Measurements from ENCODE around the gene CBX4.

Gene CBX4

DNA sequence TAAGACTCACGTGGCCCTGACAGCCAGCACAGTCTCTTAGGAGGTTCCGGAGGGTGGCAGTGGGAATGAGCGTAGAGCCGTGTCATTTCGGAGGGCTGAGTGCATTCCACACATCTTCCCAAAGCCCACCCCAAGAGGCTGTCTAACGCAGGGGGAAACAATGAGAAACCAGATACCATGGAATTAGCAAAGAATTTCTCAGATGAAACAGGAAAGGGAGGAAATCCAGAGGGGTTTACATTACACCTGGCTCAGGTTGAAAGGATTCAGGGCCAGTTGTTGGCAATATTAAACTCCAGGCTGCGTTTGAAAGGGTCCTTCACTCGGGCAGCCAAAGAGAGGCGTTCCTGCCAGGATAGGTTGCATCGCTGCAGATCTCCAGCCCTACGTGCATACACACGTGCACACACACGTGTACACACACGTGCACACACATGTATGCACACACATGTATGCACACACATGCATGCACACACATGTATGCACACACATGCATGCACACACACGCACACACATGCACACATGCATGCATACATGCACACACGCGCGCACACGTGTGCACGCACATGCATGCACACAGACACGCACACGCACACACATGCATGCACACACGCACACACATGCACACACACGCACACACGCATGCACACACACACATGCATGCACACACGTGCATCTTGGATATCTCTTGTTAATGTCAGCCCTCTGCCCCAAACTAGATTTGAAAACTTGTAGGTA, 12.2 kb downstream of the CBX4 start:
- no peak for DNase-seq

GRCh38 chr17:79826204-79826680, 13.0 kb downstream of the CBX4 start:
- DNase-seq, result no peak

- no peak for DNase-seq
Measured at GRCh38 chr17:79825580-79825921, 13.7 kb downstream of the CBX4 start.

- DNase-seq, result no peak
Measured at GRCh38 chr17:79824893-79825579, 14.2 kb downstream of the CBX4 start.

- DNase-seq, result no peak
Measured at GRCh38 chr17:79824234-79824633, 15.0 kb downstream of the CBX4 start.

DNA sequence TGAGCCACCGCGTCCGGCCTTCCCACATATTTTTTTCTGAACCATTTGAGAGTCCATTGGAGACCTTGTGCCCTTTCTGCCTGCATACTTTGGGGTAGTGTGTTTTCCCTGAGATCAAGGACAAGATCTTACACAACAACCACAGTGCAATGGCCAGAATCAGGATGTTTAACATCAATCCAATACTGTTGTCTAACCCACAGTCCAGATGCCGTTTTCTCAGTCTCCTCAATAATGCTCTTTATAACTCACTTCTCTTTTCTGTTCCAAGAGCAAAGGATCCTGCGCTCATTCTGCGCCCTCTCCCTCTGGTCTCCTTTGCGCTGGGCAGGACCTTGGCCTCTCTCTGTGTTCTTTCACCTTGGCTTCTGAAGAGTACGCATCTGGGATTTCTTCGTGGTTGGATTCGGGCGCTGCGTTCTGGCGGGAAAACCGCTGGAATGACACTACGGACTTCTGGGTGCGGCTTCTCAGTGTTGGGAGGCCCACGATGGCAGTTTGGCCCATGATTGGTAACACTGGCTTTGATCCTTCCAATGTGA, 16.6 kb downstream of the CBX4 start:
- DNase-seq, result no peak

DNA sequence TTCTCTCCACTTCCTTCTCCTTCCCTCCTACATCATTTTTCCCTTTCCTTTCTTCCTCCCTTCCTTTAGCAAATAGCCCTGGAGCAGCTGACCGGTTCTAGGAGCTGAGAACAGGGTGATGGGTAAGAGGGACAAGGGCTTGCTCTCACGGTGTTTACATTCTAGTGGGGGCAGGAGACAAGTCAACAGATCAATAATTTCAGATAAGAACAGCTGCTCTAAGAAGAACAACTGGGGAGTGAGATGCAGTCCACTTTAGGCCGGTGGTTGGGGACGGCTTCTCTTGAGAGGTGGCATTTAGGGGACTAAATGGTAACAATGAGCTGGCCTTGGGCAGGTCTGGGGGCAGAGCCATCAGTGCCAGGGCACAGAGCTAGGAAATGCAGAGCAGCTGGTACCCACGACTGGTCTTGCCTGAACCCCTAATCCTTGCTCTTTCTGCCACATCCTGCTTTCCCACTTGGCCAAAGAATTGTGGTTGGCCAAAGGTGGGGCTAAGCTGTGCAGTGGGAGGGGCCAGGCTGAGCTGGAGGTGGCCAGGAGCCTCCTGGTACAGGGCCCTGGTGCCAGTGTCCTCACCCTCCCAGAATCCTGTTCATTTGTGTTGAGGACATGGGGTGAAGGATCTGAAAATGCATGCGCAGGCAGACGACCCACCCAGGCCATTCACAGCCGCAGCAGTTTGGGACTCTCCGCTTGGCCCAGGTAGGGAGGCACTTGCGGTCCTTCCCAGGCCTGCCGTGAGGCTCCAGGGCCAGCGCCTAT, 17.7 kb downstream of the CBX4 start:
- no peak for DNase-seq

DNA sequence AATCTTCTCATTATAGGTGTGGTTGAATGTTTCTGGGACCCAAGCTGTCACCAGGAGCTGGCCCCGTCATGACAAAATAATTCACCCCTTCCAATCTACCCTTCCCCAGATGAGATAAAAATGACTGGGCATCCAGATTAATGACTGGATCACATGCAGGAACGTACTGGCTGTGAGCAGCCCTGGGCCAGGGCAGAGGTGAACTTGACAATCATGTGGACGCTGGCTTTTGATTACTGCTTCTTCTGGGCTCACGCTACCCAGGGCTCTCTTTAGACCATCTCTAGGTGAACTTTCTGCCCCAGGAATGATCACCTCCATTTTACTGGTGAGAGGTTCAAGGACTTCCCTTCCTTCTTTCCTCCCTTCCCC, 18.3 kb downstream of the CBX4 start:
- DNase-seq, result no peak

DNA sequence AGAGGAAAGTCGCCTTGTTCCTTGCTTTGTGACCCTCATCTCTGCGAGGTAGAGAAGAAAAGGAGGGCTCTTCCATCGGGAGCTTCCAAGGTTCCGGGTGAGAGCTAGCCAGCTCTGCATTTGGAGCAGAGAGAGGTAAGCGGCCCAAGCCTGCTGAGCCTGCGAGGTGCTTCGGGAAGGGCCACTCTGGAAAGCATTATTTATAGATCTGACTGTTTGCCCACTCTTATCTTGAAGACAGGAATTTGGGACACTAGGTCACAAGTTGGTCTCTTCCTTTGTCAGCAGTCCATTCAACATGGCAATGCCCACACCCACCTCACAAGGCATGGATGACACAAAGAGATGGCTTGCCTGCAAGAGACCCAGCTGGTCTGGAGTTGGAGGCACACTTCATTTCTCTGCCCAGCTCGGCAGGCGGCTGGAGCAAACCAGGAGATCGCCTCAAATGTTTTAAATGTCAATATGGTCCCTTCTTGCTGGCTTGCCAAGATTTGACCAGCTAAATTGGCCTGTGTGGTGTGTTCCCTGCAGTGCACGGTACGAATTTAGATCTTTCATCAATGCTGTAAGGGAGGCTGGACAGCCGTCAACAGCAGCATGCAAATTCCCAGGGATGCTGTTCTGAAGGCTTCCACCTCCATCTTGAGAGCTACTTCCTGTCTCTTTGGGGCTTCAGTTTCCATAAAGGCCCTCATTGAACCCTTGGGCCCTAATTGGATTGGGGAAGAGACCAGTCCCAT, 19.5 kb downstream of the CBX4 start:
- no peak for DNase-seq

GRCh38 chr17:79819085-79819484, 20.2 kb downstream of the CBX4 start:
- DNase-seq, result no peak

DNA sequence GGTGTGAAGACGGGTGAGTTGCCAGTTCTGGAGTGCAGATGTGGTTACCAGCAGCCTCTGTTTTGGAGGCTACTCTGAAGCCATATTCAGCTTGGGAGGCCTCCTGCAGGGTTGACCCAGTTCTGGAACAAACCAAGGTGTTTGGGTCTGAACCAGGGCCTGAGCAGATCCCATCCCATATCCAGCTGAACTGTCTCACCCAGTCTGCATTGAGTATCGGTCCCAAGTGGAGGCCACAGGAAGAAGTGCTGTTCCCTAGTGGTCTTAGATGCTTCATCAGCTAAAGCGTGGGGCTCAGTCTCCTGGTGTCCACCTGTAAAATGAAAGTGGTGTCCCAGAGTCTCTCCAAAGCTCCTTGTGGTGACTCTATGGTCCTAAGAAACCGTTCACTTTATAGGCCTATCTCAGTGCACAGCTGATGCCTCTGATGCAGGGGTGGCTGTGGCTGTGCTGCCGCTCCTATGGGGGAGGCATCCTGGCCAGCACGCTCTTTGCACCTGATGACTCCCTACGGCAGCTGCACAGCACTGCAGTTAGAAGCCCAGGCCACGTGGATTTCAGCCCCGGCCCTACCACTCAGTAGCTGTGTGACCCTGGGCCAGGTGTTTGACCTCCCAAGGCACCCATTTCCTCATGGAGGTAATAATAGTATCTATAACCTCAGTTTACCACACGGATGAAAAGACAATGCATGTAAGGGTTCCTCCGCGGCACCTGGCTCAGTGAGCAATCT, 21.0 kb downstream of the CBX4 start:
- no peak for DNase-seq

GRCh38 chr17:79815836-79816461, 23.3 kb downstream of the CBX4 start:
- DNase-seq, result no peak

DNA sequence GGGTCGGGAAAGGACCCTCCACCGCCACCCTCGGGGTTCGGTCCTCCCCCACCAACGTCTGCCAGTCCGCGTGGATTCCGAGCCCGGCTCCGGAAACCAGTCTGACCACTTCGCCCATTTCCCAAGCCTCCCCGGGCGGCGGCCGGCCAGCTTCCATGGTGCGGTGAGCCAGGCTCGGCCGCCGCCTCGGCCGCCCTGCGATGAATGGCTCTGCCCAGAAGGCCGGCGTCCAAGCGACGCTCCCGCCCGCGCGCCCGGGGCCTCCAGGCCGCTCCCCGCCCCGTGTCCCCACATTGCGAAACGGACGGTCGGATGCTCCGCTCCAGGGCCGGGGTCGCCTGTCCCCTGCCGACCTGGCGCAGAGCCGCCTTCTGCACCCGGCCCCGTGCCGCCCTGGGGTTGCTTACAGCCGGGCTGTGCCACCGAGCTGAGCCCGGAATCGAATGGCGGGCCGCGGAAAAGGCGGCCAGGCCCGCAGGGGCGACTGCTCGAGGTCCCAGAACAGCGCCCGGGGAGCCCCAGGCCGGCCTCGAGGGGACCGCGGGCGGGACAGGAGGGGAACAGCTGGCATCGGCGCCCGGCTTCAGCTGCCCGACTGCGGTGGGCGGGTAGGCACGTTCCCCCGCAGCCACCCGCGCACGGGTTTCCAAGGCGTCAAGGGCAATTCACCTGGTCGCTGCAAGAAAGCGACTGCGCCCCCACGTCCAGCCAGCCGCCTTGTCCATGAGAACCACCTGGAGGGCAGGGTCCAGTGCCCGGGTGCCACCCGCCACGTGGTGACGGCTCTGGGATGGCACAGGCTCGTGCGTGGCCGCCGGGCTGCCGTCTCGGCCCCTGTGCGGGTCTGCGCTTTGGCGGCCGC, 24.0 kb downstream of the CBX4 start:
- no peak for DNase-seq

DNA sequence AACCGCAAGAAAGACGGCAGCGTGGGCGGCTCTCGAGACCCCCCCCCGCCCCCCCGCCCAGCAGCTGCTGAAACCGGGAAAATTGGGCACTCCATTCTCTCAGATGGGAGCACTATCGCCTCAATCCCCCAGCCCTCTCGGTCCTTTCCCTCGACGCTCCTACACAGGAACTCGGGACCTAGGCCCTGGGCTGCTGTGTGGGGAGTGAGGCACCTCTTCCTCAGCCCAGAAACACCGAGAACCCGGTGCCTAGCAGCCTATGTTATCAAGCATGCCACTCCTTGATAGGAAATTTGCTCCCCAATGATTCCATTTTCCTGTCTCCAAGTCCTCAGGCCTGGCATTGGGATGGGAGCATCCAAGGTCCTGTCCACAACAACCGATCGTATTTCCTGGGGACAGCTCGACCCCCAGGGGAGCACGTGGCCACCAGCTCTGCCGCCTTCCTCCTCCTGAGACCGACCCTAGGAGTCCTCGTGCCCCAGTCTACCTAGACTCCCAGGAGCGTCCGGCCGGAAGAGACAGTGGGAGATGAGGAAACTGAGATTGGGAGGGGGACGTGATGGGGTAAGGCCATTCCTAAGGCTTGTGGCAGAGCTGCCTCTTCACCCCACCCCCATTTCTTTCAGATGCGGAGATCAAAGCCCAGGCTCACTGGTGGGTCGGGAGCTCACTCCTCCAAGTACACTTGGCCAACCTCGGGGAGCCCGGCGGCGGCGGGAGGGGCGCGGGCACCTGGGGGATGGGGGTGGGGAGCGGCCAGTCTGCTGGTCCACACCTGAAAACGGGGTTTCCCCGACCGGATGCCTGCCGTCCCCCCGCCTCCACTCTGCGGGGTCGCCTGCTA, 24.9 kb downstream of the CBX4 start:
- DNase-seq, result no peak

DNA sequence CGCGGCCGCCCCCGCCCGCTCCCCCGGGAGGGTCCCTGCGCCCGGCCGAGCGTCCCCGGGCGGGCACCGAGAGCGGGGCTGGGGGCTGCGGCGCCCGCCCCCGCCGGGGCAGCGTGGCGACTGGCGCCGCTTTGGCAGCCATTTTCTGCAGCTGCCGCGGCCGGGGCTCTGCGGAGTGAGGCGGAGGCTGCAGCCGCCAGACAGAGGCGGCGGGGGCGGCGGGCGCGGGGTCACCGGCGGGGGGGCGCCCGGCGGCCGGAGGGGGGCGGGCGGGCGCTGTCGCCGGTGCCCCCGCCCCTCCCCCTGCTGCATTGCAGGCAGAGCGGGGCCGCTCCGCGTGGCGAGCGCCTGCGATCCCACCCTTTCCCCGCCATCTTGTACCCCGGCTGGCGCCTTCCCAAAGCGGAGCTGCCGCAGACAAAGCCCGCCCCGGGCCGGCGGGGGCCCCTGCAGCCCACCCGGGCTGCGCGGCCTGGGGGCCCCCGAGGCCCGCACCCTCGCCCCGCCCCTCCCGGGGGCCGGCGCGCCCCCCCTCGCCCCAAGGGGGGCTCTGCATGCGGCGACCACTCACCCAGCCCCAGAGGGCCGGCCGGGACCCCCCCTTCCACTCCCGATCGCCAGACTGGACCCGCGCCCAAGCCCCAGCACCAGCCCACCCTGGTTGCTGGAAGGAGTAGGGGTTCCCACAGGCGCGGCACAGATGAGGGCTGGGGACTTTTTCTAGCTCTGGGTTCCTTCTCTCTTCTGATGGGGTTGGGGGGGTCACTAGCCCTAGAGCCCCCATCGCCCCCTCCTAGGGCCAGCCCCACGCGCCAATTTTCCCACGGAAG, 25.7 kb downstream of the CBX4 start:
- no peak for DNase-seq

DNA sequence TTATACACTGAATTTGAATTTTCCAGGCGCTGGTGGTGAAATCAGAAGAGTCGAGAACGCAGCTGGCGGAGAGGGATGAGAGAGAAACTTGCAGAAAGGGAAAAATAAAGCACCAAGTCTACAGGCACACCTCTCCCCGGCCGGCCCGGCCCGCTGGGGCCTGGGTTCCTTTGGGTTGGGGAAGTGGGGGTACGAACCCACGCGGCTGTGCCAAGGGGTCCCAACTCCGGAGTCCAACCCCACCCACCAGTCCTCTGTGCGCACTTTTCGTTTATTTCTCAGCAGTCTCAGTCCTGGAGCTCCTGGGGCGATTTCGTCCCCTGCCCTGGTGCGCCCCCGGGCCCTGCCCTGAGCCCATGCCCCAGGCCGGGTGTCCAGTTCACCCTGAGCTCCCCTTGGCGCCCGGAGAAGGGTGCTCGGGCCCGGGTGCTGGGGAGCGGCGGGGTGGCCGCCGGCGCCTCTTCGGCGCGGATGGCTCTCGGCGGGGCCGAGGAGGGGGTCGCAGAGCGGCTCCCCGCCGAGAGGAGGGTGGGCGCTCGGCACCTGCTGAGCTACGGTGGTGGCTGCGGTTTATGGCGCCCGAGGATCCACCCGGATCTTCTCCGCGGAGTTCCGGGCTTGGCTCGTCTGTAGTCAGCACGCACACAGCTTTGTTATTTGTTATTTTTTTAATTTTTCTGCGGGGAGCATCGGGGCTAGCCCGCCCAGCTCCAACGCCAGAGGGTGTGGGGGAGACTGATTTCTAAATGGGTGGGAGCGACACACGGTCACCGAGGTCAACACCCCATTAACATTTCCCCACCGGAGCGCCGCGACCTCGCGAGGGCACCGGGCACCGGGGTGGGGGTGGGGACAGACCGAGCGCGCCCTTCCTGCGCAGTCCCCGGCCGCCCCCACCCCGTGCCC, 26.6 kb downstream of the CBX4 start:
- DNase-seq, result no peak

DNA sequence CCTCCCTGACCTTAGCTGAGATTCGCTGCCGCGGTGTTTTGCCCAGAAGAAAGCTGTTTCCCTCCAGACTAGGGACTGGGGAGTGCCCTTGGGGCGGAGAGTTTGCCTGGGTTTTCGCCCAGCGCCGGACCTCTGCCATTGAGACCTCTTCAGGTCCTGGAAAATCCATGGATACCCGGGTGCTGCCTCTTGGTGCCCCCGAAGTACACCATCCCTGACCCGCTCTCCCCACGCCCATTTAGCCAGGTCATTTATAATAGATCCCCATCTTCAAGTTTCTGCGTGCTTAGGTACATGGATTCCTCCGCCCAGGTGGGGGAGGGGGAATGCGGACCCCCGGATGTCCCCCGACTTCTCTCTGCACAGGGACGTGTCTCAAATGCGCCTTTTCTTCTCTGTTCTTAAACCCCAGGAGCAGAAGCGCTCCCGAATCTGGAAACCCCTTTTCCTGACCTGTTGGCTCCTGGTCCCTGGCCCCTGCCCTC, 27.3 kb downstream of the CBX4 start:
- no peak for DNase-seq

Data from activated CD4-positive, CD25-positive, alpha-beta regulatory T cell treated with anti-CD3 and anti-CD28 coated beads, Interleukin-2, amount 50 U/mL, for 72 hours (primary cell).